Measurements from ENCODE around the gene LASP1.
"Not testable (repeated sequence)": the region's sequence is repeated elsewhere in the genome, so short reads cannot be mapped to it uniquely, and the experiment has no call there.

LASP1 gene

GRCh38 chr17:38911081-38911730 lies 41.3 kb downstream of the LASP1 start:
- DNase-seq: no peak

DNA sequence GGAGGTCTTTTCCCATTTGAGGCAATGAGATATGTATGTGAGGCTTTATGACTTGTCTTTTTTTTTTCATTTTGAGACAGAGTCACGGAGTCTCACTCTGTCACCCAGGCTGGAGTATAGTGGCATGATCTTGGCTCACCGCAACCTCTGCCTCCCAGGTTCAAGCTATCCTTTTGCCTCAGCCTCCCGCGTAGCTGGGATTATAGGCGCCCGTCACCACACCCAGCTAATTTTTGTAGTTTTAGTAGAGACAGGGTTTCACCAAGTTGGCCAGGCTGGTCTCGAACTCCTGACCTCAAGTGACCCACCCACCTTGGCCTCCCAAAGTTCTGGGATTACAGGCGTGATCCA lies 41.8 kb downstream of the LASP1 start:
- DNase-seq: not testable (repeated sequence)

GRCh38 chr17:38912221-38912813 lies 42.5 kb downstream of the LASP1 start:
- DNase-seq: no peak

- DNase-seq: no peak
Measured at GRCh38 chr17:38914741-38915638, 45.1 kb downstream of the LASP1 start.

- no peak for DNase-seq
Measured at GRCh38 chr17:38915639-38915995, 45.8 kb downstream of the LASP1 start.

DNA sequence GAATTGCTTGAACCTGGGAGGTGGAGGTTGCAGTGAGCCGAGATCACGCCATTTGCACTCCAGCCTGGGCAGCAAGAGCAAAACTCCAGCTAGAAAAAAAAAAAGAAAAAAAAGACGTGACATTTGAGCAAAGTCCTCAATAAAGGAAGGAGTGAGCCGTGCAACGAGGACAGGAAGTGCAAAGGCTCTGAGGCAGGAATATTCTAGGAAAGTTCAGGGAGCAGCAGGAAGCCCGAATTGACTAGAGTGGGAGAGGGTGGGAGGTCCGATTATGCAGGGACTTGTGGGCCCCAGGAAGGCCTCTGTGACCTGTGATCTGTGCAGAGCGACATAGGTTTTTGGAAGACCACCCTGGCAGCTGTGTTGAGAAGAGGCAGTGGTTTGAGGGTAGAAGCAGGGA lies 46.9 kb downstream of the LASP1 start:
- DNase-seq: no peak

- DNase-seq: no peak
Measured at GRCh38 chr17:38917259-38917658, 47.4 kb downstream of the LASP1 start.

DNA sequence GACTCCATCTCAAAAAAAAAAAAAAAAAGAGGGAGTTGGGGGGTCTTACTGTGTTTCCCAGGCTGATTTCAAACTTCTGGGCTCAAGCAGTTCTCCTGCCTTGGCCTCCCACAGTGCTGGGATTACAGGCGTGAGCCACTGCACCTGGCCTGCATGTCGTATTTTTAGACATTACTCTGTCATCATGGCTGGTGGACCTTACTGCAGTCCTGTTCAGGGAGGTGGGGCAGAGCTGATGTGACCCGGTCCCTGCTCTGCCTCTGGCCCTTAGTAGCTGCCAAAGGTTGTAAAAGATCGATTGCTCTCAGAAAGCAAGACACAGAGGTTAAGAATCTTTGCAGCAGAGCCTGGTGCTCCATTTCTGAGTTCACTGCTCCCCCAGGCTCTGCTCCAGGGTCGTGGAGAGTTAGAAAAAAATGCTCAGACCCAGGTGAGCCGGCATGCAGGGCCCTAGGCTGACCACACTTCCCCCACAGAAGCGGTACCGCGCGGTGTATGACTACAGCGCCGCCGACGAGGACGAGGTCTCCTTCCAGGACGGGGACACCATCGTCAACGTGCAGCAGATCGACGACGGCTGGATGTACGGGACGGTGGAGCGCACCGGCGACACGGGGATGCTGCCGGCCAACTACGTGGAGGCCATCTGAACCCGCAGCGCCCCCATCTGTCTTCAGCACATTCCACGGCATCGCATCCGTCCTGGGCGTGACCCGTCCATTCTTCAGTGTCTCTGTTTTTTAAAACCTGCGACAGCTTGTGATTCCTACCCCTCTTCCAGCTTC lies 48.5 kb downstream of the LASP1 start:
- DNase-seq: no peak

- no peak for DNase-seq
Measured at GRCh38 chr17:38918916-38919315, 49.1 kb downstream of the LASP1 start.

DNA sequence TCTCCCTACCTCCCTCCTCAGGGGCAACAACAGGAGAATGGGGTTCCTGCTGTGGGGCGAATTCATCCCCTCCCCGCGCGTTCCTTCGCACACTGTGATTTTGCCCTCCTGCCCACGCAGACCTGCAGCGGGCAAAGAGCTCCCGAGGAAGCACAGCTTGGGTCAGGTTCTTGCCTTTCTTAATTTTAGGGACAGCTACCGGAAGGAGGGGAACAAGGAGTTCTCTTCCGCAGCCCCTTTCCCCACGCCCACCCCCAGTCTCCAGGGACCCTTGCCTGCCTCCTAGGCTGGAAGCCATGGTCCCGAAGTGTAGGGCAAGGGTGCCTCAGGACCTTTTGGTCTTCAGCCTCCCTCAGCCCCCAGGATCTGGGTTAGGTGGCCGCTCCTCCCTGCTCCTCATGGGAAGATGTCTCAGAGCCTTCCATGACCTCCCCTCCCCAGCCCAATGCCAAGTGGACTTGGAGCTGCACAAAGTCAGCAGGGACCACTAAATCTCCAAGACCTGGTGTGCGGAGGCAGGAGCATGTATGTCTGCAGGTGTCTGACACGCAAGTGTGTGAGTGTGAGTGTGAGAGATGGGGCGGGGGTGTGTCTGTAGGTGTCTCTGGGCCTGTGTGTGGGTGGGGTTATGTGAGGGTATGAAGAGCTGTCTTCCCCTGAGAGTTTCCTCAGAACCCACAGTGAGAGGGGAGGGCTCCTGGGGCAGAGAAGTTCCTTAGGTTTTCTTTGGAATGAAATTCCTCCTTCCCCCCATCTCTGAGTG lies 49.6 kb downstream of the LASP1 start:
- no peak for DNase-seq

DNA sequence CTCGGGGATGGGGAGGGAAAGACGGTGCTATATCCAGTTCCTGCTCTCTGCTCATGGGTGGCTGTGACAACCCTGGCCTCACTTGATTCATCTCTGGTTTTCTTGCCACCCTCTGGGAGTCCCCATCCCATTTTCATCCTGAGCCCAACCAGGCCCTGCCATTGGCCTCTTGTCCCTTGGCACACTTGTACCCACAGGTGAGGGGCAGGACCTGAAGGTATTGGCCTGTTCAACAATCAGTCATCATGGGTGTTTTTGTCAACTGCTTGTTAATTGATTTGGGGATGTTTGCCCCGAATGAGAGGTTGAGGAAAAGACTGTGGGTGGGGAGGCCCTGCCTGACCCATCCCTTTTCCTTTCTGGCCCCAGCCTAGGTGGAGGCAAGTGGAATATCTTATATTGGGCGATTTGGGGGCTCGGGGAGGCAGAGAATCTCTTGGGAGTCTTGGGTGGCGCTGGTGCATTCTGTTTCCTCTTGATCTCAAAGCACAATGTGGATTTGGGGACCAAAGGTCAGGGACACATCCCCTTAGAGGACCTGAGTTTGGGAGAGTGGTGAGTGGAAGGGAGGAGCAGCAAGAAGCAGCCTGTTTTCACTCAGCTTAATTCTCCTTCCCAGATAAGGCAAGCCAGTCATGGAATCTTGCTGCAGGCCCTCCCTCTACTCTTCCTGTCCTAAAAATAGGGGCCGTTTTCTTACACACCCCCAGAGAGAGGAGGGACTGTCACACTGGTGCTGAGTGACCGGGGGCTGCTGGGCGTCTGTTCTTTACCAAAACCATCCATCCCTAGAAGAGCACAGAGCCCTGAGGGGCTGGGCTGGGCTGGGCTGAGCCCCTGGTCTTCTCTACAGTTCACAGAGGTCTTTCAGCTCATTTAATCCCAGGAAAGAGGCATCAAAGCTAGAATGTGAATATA lies 50.8 kb downstream of the LASP1 start:
- DNase-seq: no peak

- no peak for DNase-seq
Measured at GRCh38 chr17:38921756-38922411, 52.0 kb downstream of the LASP1 start.

DNA sequence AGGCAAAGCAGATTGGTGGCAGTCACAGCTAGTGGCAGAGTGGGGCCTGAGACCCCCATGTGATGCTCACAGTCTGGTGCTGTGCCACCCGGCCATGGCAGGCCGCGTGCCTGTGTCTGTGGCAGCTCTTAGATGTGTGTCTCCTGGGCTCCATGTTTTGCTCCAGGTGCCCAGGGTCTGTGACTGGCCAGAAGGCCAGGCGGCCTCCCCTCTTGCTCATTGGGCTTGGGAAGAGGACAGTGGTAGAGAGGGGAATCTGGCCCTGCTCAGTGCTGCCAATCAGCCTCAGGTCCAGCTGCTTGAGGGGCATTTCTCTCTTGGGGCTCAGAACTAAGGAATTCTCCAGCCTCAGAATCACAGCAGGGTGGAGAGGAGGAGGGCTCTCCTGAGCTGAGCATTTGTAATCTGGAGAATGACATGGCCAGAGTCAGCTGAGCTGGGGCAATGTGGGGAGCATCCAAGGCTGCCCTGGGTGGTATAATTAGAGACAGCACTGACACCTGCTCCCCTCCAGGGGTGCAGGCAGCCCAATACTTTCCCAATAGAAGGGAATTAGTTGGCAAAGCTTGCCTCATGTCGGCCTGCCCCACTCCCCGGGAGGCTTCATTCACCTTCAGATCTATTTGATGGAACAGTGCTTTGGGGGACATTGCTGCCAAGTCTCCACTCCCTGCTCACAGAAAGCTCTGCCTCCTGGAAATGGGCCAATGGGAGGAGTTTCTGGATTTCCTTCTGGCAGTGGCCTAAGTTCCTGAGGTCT lies 52.9 kb downstream of the LASP1 start:
- DNase-seq: no peak

DNA sequence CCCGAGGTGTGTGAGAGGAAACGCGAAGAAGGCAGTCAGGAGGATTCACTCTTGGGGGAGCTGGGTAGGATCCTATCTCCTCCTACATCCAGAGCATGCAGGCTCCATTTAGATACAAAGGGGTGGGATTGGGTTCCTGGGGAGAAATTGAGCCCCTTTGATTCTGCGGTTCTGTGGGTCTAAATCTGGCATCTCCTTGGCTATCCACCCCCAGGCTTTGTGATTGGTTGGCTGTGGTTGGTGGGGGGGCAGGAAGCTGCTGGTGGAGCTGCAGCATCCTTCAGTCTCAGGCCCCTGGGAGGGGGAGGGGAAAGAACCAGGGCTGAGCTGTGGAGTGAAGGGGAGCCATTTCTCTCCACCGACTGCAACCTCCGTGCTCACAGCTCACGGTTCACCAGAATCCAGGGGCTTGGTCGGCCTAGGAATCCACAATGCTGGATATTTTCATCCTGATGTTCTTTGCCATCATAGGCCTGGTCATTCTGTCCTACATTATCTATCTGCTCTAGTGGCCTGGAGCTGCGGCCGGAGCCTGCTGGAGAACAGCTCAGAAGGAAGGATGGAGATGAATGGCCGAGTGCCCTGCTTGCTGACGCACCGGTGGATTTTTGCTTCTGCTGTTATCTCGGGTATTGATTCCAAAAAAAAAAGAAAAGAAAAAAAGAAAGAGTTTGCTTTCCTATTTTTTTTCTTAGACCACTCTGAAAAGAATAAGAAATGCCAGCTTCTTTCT lies 55.6 kb downstream of the LASP1 start, which contains the start of gene LASP1NB:
TSS of gene LASP1NB (plus strand) at position 352 of the 733 bp plus-strand sequence.
- no peak for DNase-seq

GRCh38 chr17:38926293-38927070 lies 56.6 kb downstream of the LASP1 start:
- no peak for DNase-seq

GRCh38 chr17:38930782-38931181 lies 60.9 kb downstream of the LASP1 start:
- not testable (repeated sequence) for DNase-seq

DNA sequence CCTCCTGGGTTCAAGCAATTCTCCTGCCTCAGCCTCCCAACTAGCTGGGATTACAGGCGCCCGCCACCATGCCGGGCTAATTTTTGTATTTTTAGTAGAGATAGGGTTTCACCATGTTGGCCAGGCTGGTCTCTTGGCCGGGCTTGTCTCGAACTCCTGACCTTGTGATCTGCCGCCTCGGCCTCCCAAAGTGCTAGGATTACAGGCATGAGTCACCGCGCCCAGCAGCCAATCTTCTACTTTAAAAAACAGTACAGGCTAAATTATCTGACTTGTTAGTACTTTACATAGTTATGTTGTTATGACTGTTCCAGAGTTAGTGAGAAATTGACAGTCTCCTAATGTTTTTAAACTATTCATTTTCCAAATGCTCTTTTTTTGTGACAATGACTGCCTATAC lies 64.1 kb downstream of the LASP1 start:
- DNase-seq: not testable (repeated sequence)

DNA sequence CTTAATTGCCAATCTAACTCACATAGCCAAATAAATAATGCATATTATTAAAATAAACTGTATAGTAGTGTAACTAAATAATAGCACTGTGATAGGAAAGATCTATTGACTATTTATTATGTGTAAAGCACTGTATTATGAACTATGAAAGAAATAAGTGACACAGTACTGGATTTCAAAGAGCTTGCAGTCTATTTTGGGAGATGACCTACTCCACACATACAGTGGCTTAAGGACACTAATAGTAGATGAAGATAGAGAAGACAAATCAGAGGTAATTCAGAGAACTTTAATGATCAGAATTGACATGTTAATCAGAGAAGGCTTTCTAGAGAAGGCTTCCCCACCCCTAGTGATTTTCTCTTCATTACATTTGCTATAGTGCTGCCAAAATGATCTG lies 70.1 kb downstream of the LASP1 start:
- no peak for DNase-seq

All from NCI-H2107 (cell line).